ENCODE data around the gene VSIR. TPM values are rescaled to one million over a fixed set of nuclear protein-coding genes. Genes with fewer than 3 reads are reported as not detected.

Gene VSIR
- total RNA-seq, 2 experiments from 2014 or later: 86.2 to 91.4 TPM

DNA sequence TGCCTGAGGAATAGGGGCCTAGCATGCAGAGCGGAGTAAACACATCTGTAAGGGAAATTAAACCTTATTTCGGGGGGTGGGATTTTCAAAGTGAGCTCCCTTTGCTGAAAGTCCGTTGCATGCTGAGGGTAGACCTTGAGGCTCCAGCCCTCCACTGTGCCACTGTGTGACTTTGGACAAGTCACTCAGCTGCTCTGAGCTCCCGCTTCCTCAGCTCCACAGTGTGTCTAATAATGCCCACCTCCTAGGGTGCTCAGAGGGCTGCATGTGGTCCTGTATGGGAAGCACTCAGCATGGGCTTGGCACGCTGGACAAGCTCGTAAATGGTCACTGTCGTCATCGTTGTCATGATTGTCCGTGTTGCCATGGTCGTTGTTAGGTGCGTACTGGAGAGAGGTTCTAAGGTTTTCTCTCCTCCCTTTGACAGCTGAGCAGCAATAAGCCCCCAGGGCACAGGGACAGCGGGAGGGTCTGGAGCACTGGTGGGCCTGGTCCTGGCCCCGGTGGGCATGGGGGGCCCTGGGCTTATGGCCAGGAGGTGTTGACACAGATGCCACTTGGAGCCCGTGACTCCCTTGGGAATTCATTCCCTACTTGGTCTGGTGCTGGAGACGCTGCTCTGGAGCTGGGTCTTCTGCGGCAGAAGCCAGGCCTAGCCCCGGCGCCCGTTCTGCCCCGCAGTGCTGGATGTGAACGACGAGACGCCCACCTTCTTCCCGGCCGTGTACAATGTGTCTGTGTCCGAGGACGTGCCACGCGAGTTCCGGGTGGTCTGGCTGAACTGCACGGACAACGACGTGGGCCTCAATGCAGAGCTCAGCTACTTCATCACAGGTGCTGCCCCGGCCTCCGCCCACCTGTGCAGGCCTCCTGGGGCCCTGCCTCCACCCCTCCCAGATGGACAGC, 66.9 kb downstream of the VSIR start:
- no peak overlapping the region for H3K27ac Mint-ChIP-seq
- ChIA-PET POLR2A (interaction anchor here (0.7 to 1.2 kb wide), 2 partner anchors 46 to 60 kb away, joined by 3 read pairs; no protein-coding TSS in a partner anchor), CTCF (interaction anchor here (1.9 kb wide), 2 partner anchors 63 to 67 kb away, joined by 4 to 7 read pairs; partner anchors contain the start of gene VSIR)
- Histone ChIP-seq H3K27ac (ENCODE audit: low read depth in 1 of 2, low read length in 2 of 2) (no peak overlapping the region), H3K27me3 (ENCODE audit: control insufficient read depth in 1 of 2, insufficient read depth in 2 of 2, low read length in 2 of 2) (no peaks in the 10 kb centered on the region), H3K4me1 (ENCODE audit: insufficient read depth, low read length) (peaks cover 42% of the 10 kb centered on the region), H3K36me3 (ENCODE audit: insufficient read depth, low read length) (no peaks in the 10 kb centered on the region), H3K9me3 (ENCODE audit: control insufficient read depth in 1 of 2, insufficient read depth in 1 of 2, low read length in 2 of 2) (no peaks in the 10 kb centered on the region), H3K4me3 (ENCODE audit: low read length) (no peak overlapping the region)
- H3K27me3 Mint-ChIP-seq: no peaks in the 10 kb centered on the region
- intact Hi-C loops (cut with DNase I, micrococcal nuclease): loop anchor here (5.0 kb wide), 2 partner anchors 106 to 394 kb away; no protein-coding TSS in a partner anchor
- H3K4me1 Mint-ChIP-seq (ENCODE audit: low read depth): peaks cover 33% of the 10 kb centered on the region
- H3K9me3 Mint-ChIP-seq: no peaks in the 10 kb centered on the region
- ATAC-seq (ENCODE audit: poor library complexity) (no peak), DNase-seq (no peak)
- H3K36me3 Mint-ChIP-seq (ENCODE audit: low read depth): no peaks in the 10 kb centered on the region
- H3K4me3 Mint-ChIP-seq: no peak overlapping the region
- no peak for TF ChIP-seq CTCF (IDR thresholded peaks at IDR 0.05)

DNA sequence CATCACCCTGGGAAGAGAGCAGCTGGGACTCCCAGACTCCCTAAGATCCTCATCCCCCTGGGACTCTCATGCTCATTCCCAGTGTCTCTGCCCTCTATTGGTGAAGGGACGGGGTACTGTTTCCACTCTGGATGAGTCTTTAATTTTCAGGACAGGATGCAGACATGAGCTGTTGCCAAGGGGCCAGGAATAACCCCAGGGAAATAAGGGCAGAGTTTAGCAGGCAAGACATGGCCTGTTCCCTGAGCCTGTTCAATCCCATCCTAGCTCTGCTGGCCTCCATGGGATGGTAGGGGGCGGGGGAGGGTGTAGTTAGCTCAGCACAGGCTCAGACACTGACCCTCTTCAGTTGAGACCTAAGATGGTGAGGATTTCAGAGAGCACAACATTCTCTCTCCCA, 67.7 kb downstream of the VSIR start:
- no peaks in the 10 kb centered on the region for H3K36me3 Mint-ChIP-seq (ENCODE audit: low read depth)
- no peaks in the 10 kb centered on the region for H3K9me3 Mint-ChIP-seq
- Histone ChIP-seq H3K4me3 (ENCODE audit: low read length) (no peak overlapping the region), H3K9me3 (ENCODE audit: control insufficient read depth in 1 of 2, insufficient read depth in 1 of 2, low read length in 2 of 2) (no peaks in the 10 kb centered on the region), H3K27me3 (ENCODE audit: control insufficient read depth in 1 of 2, insufficient read depth in 2 of 2, low read length in 2 of 2) (no peaks in the 10 kb centered on the region), H3K27ac (ENCODE audit: low read depth in 1 of 2, low read length in 2 of 2) (no peak overlapping the region), H3K4me1 (ENCODE audit: insufficient read depth, low read length) (peaks cover 41% of the 10 kb centered on the region), H3K36me3 (ENCODE audit: insufficient read depth, low read length) (no peaks in the 10 kb centered on the region)
- H3K27me3 Mint-ChIP-seq: no peaks in the 10 kb centered on the region
- ChIA-PET CTCF (interaction anchor here (1.9 kb wide), 1 partner anchor 68 kb away, joined by 4 read pairs; the partner anchor contains the start of gene VSIR), POLR2A (interaction anchor here (0.7 to 1.2 kb wide), 3 partner anchors 47 to 68 kb away, joined by 3 to 5 read pairs (median 3); partner anchors contain the start of gene VSIR)
- DNase-seq: no peak
- no peak overlapping the region for H3K27ac Mint-ChIP-seq
- H3K4me1 Mint-ChIP-seq (ENCODE audit: low read depth): peaks cover 27% of the 10 kb centered on the region
- H3K4me3 Mint-ChIP-seq: no peak overlapping the region
- ATAC-seq (ENCODE audit: poor library complexity): no peak
- intact Hi-C loops (cut with DNase I, micrococcal nuclease): loop anchor here (5.0 kb wide), 2 partner anchors 107 to 393 kb away; no protein-coding TSS in a partner anchor
- TF ChIP-seq CTCF (IDR thresholded peaks at IDR 0.05): no peak

- Histone ChIP-seq H3K27ac (ENCODE audit: low read depth in 1 of 2, low read length in 2 of 2) (no peak overlapping the region), H3K36me3 (ENCODE audit: insufficient read depth, low read length) (no peaks in the 10 kb centered on the region), H3K4me1 (ENCODE audit: insufficient read depth, low read length) (peaks cover 35% of the 10 kb centered on the region), H3K27me3 (ENCODE audit: control insufficient read depth in 1 of 2, insufficient read depth in 2 of 2, low read length in 2 of 2) (no peaks in the 10 kb centered on the region), H3K4me3 (ENCODE audit: low read length) (no peak overlapping the region), H3K9me3 (ENCODE audit: control insufficient read depth in 1 of 2, insufficient read depth in 1 of 2, low read length in 2 of 2) (no peaks in the 10 kb centered on the region)
- H3K9me3 Mint-ChIP-seq: no peaks in the 10 kb centered on the region
- intact Hi-C loops (cut with DNase I, micrococcal nuclease): loop anchor here (5.0 kb wide), 2 partner anchors 107 to 393 kb away; no protein-coding TSS in a partner anchor
- no peak overlapping the region for H3K4me3 Mint-ChIP-seq
- no peak for DNase-seq
- ChIA-PET POLR2A (interaction anchor here (1.2 kb wide), 1 partner anchor 68 kb away, joined by 5 read pairs; the partner anchor contains the start of gene VSIR), CTCF (no interaction called here)
- no peaks in the 10 kb centered on the region for H3K27me3 Mint-ChIP-seq
- H3K36me3 Mint-ChIP-seq (ENCODE audit: low read depth): no peaks in the 10 kb centered on the region
- TF ChIP-seq CTCF (IDR thresholded peaks at IDR 0.05): no peak
- ATAC-seq (ENCODE audit: poor library complexity): no peak
- H3K4me1 Mint-ChIP-seq (ENCODE audit: low read depth): peaks cover 19% of the 10 kb centered on the region
- no peak overlapping the region for H3K27ac Mint-ChIP-seq
Observed at GRCh38 chr10:71704816-71705215, 68.5 kb downstream of the VSIR start.
